HEK293 (cell line): ENCODE measurements around the gene FAM83C.
"Not testable (repeated sequence)": the region's sequence is repeated elsewhere in the genome, so short reads cannot be mapped to it uniquely, and the experiment has no call there.

Source experiments
- CTCF ChIA-PET: fragments of 350-600 bp; formaldehyde crosslinking; extraction: SDS; loops from one replicate; lab custom pipeline; 2021; ENCODE audit warnings: antibody characterized with exemption; lab: Yijun Ruan, JAX
- POLR2A ChIA-PET: fragments of 300-600 bp; formaldehyde crosslinking; extraction: SDS; loops from one replicate; lab custom pipeline; 2020; ENCODE audit warnings: antibody characterized with exemption, inconsistent platforms; lab: Yijun Ruan, JAX
- H3K27ac ChIP-seq: fragments of 200-500 bp; sonication (Bioruptor generic); 2 replicates; pipeline ENCODE4 v1.5.1; 2014; ENCODE audit warnings: low read depth, low read length, control low read depth, inconsistent platforms; ENCODE audit errors: extremely low read depth
- H3K36me3 ChIP-seq, 2 experiments: fragments of 200-500 bp in 1 of 2; sonication (Bioruptor generic) in 1 of 2; 1 replicate in 1 of 2; 2 replicates in 1 of 2; pipeline ENCODE4 v1.5.1; 2014 to 2017; ENCODE audit warnings: inconsistent platforms in 2 of 2, low read length in 2 of 2; ENCODE audit not compliant: control insufficient read depth in 2 of 2, insufficient read depth in 1 of 2
- H3K4me1 ChIP-seq: fragments of 200-500 bp; sonication (Bioruptor generic); 2 replicates; pipeline ENCODE4 v1.5.1; 2014; ENCODE audit warnings: mild to moderate bottlenecking, low read length, inconsistent platforms; ENCODE audit not compliant: control insufficient read depth, insufficient read depth
- H3K4me3 ChIP-seq: 2 replicates; pipeline ENCODE4 v1.5.1; 2011; ENCODE audit warnings: low read depth, mild to moderate bottlenecking, control low read depth, low read length, moderate library complexity
- H3K9me3 ChIP-seq: fragments of 200-500 bp; sonication (Bioruptor generic); 2 replicates; pipeline ENCODE4 v1.5.1; 2014; ENCODE audit warnings: low read depth, low read length, inconsistent platforms; ENCODE audit not compliant: control insufficient read depth, insufficient read depth
- MZF1 ChIP-seq: fragments of 450-650 bp; formaldehyde crosslinking; IDR thresholded peaks from 2 replicates; pipeline ENCODE4 v1.5.1; 2017; ENCODE audit warnings: missing biosample characterization, missing genetic modification characterization, borderline replicate concordance
- ZFHX2 ChIP-seq: fragments of 450-650 bp; formaldehyde crosslinking; conservative IDR thresholded peaks from 2 replicates; pipeline ENCODE4 v1.5.1; 2016; ENCODE audit warnings: missing biosample characterization, missing genetic modification characterization
- ZFP41 ChIP-seq: fragments of 450-650 bp; formaldehyde crosslinking; IDR thresholded peaks from 2 replicates; pipeline ENCODE4 v1.5.1; 2016; ENCODE audit warnings: missing biosample characterization, missing genetic modification characterization, borderline replicate concordance
- ZNF362 ChIP-seq: fragments of 450-650 bp; formaldehyde crosslinking; IDR thresholded peaks from 2 replicates; pipeline ENCODE4 v1.5.1; 2016; ENCODE audit warnings: missing biosample characterization, missing genetic modification characterization
- ZNF529 ChIP-seq: fragments of 450-650 bp; formaldehyde crosslinking; IDR thresholded peaks from 2 replicates; pipeline ENCODE4 v1.5.1; 2017; ENCODE audit warnings: missing genetic modification characterization, missing biosample characterization; ENCODE audit not compliant: insufficient replicate concordance
- ZNF600 ChIP-seq: fragments of 450-650 bp; formaldehyde crosslinking; IDR thresholded peaks from 2 replicates; pipeline ENCODE4 v1.5.1; 2016; ENCODE audit warnings: missing biosample characterization, missing genetic modification characterization
- ZNF664 ChIP-seq: fragments of 450-650 bp; formaldehyde crosslinking; IDR thresholded peaks from 2 replicates; pipeline ENCODE4 v1.5.1; 2016; ENCODE audit warnings: missing biosample characterization, missing genetic modification characterization
- TF ChIP-seq, protein P1 (sequence below): fragments of 450-650 bp; formaldehyde crosslinking; IDR thresholded peaks from 2 replicates; pipeline ENCODE4 v1.5.1; 2016; ENCODE audit warnings: missing biosample characterization, missing genetic modification characterization
- TF ChIP-seq, protein P2 (sequence below): fragments of 450-650 bp; formaldehyde crosslinking; IDR thresholded peaks from 2 replicates; pipeline ENCODE4 v1.5.1; 2017; ENCODE audit warnings: missing biosample characterization, missing genetic modification characterization

FAM83C gene

GRCh38 chr20:35257175-35257909 lies 34.9 kb downstream of the FAM83C start:
- TF ChIP-seq, protein P1, sequence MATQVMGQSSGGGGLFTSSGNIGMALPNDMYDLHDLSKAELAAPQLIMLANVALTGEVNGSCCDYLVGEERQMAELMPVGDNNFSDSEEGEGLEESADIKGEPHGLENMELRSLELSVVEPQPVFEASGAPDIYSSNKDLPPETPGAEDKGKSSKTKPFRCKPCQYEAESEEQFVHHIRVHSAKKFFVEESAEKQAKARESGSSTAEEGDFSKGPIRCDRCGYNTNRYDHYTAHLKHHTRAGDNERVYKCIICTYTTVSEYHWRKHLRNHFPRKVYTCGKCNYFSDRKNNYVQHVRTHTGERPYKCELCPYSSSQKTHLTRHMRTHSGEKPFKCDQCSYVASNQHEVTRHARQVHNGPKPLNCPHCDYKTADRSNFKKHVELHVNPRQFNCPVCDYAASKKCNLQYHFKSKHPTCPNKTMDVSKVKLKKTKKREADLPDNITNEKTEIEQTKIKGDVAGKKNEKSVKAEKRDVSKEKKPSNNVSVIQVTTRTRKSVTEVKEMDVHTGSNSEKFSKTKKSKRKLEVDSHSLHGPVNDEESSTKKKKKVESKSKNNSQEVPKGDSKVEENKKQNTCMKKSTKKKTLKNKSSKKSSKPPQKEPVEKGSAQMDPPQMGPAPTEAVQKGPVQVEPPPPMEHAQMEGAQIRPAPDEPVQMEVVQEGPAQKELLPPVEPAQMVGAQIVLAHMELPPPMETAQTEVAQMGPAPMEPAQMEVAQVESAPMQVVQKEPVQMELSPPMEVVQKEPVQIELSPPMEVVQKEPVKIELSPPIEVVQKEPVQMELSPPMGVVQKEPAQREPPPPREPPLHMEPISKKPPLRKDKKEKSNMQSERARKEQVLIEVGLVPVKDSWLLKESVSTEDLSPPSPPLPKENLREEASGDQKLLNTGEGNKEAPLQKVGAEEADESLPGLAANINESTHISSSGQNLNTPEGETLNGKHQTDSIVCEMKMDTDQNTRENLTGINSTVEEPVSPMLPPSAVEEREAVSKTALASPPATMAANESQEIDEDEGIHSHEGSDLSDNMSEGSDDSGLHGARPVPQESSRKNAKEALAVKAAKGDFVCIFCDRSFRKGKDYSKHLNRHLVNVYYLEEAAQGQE (tag by site-specific recombination): 0 out of 2 replicates have a peak, but pooled peaks have one; percentile 40
- TF ChIP-seq, protein P2, sequence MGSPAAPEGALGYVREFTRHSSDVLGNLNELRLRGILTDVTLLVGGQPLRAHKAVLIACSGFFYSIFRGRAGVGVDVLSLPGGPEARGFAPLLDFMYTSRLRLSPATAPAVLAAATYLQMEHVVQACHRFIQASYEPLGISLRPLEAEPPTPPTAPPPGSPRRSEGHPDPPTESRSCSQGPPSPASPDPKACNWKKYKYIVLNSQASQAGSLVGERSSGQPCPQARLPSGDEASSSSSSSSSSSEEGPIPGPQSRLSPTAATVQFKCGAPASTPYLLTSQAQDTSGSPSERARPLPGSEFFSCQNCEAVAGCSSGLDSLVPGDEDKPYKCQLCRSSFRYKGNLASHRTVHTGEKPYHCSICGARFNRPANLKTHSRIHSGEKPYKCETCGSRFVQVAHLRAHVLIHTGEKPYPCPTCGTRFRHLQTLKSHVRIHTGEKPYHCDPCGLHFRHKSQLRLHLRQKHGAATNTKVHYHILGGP (tag by site-specific recombination): no peak
- TF ChIP-seq ZNF664 (tag by site-specific recombination) (0 out of 2 replicates have a peak, but pooled peaks have one; percentile 47), ZFHX2 (tag by site-specific recombination) (peak; percentile 35; the same call in 1 of the 2 replicates), ZNF600 (0 out of 2 replicates have a peak, but pooled peaks have one; percentile 33)
- Histone ChIP-seq H3K4me3 (no peak overlapping the region), H3K9me3 (no peaks in the 10 kb centered on the region), H3K4me1 (no peaks in the 10 kb centered on the region), H3K27ac (no peak overlapping the region), H3K36me3 (no peaks in the 10 kb centered on the region)
- POLR2A ChIA-PET: interaction anchor here (0.5 kb wide), 1 partner anchor 26 kb away, joined by 4 read pairs; no protein-coding TSS in a partner anchor
- CTCF ChIA-PET: interaction anchor here (1.6 kb wide), 1 partner anchor 112 kb away, joined by 4 read pairs; no protein-coding TSS in a partner anchor

DNA sequence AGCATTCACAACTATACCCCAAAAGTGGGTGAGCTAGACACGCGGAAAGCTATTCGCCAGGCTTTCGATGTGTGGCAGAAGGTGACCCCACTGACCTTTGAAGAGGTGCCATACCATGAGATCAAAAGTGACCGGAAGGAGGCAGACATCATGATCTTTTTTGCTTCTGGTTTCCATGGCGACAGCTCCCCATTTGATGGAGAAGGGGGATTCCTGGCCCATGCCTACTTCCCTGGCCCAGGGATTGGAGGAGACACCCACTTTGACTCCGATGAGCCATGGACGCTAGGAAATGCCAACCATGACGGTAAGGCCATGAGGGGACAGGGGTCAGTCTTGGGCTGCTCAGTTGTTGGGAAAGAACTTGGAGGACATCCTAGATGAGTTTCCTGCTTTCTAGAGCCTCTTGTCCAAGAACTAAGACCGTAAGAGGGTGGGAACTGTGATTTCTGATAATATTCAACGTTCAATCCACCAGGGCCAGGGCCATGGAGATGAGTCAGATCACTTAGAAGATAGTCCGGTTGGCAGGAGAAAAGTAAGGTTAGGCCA lies 37.7 kb downstream of the FAM83C start:
- Histone ChIP-seq H3K36me3 (no peaks in the 10 kb centered on the region), H3K27ac (no peak overlapping the region), H3K4me3 (no peak overlapping the region), H3K9me3 (no peaks in the 10 kb centered on the region), H3K4me1 (0 out of 2 replicates have a peak, but pooled peaks cover 3% of the 10 kb centered on the region)
- TF ChIP-seq ZFP41 (tag by site-specific recombination) (no peak), MZF1 (tag by site-specific recombination) (peak; percentile 71; the same call in 1 of the 2 replicates), ZNF529 (no peak)
- ChIA-PET POLR2A (no interaction called here), CTCF (interaction anchor here (1.4 kb wide), 1 partner anchor 15 kb away, joined by 3 read pairs; no protein-coding TSS in a partner anchor)

- Histone ChIP-seq H3K9me3 (no peaks in the 10 kb centered on the region), H3K36me3 (no peaks in the 10 kb centered on the region), H3K27ac (no peak overlapping the region), H3K4me1 (0 out of 2 replicates have a peak, but pooled peaks cover 3% of the 10 kb centered on the region), H3K4me3 (no peak overlapping the region)
- TF ChIP-seq ZNF529 (no peak), ZNF362 (peak; percentile 44; the same call in 1 of the 2 replicates)
- ChIA-PET POLR2A (no interaction called here), CTCF (no interaction called here)
Observed at GRCh38 chr20:35253010-35253409, 39.2 kb downstream of the FAM83C start.

DNA sequence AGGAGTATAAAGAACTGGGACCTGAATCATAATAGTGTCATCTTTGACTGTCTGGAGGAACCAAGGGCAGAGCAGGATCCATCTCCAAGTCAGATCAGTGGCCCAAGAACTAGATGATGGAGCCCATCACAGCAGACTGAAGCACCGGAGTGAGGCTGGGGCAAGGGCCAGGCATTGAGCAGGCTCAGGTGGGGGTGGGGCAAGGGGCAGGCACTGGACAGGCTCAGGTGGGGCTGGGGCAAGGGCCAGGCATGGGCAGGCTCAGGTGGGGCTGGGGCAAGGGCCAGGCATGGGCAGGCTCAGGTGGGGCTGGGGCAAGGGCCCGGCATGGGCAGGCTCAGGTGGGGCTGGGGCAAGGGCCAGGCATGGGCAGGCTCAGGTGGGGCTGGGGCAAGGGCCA lies 39.6 kb downstream of the FAM83C start:
- H3K4me3 ChIP-seq, H3K9me3 ChIP-seq, H3K4me1 ChIP-seq, POLR2A ChIA-PET, H3K27ac ChIP-seq, H3K36me3 ChIP-seq: not testable (repeated sequence)
- CTCF ChIA-PET: interaction anchor here (1.5 kb wide), 1 partner anchor 12 kb away, joined by 3 read pairs; no protein-coding TSS in a partner anchor
